H1 (cell line): Measurements from ENCODE around the gene C19orf85.

Source experiments
- CTCF ChIP-seq, 3 experiments: IDR thresholded peaks; 1 replicate in 2 of 3; 2 replicates in 1 of 3; pipeline versions ENCODE4 v1.5.1 to v1.6.1; 2011; ENCODE audit warnings: low read length in 3 of 3, mild to moderate bottlenecking in 3 of 3, inconsistent platforms in 2 of 3, low read depth in 1 of 3, moderate library complexity in 1 of 3; ENCODE audit not compliant: insufficient read depth in 1 of 3; ENCODE audit errors: control extremely low read depth in 1 of 3
- TAF1 ChIP-seq: IDR thresholded peaks from 2 replicates; pipeline ENCODE4 v1.6.1; 2011; ENCODE audit warnings: mild to moderate bottlenecking, low read depth, low read length

DNA sequence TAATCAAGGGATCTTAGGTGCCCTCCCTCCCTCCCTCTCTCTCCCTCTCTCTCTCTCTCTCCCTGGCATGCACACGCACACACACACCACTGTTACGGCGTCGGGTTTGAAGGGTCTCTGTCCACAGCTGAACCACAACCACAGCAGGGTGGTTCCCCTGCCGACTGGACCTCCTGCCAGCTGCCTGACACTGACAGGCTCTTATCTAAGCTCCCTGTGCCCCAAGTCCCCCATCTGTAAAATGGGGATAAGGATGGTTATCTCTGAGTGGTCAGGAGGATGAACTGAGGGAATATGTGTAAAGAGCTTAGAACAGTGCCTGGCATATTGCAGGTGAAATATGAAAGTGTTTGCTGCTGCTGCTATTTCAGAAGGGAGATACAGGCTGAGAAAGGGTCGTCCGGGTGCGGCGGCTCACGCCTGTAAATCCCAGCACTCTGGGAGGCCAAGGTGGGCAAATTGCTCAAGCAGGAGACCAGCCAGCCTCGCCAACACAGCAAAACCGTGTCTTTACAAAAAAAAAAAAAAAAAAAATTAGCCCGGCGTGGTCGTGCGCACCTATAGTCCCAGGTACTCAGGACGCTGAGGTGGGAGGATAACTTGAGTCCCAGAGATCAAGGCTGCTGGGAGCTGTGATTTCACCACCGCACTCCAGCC, 20.6 kb downstream of the C19orf85 start:
- TF ChIP-seq CTCF (IDR thresholded peaks at IDR 0.05; ENCODE audit: control extremely low read depth in 1 of 3, insufficient read depth in 1 of 3, low read depth in 1 of 3, low read length in 3 of 3) (no peak), TAF1 (no peak)
